H1 (cell line): ENCODE data around the gene RASSF4. TPM values are rescaled to one million over a fixed set of nuclear protein-coding genes. Genes with fewer than 3 reads are reported as not detected.

Source experiments
- CTCF ChIA-PET: fragments of 300-600 bp; sonication (Branson Sonifier 250); formaldehyde crosslinking; loops from one replicate; lab custom pipeline; 2021; ENCODE audit not compliant: partially characterized antibody; lab: Charles Lee
- POLR2A ChIA-PET: fragments of 300-600 bp; sonication (Branson Sonifier 250); formaldehyde crosslinking; loops from one replicate; lab custom pipeline; 2021; ENCODE audit warnings: inconsistent platforms; ENCODE audit not compliant: partially characterized antibody; lab: Charles Lee
- DNase-seq, 2 experiments: peaks; one replicate each; pipeline versions ENCODE4 v3.0.0 to v3.0.0-alpha.2; 2010 to 2022; ENCODE audit warnings: low spot score in 2 of 2, low read depth in 1 of 2, mixed read lengths in 1 of 2
- FAIRE-seq: peaks from 2 replicates; lab custom pipeline; 2011; peaks lifted over from hg19 to GRCh38; lab: Jason Lieb, UNC
- H2AFZ ChIP-seq: 2 replicates; pipeline ENCODE4 v1.8.1; 2012; ENCODE audit warnings: low read length, inconsistent platforms
- H2AK5ac ChIP-seq: 2 replicates; pipeline ENCODE4 v1.6.1; 2013; ENCODE audit warnings: low read depth, low read length
- H2BK120ac ChIP-seq: replicated peaks from 2 replicates; pipeline ENCODE3; 2013; ENCODE audit warnings: low read depth, low read length, inconsistent platforms
- H2BK12ac ChIP-seq: 2 replicates; pipeline ENCODE4 v1.6.1; 2013; ENCODE audit warnings: low read depth, low read length
- H2BK15ac ChIP-seq: 2 replicates; pipeline ENCODE4 v1.6.1; 2013; ENCODE audit warnings: low read length
- H2BK20ac ChIP-seq: 2 replicates; pipeline ENCODE4 v1.6.1; 2013; ENCODE audit warnings: low read length
- H2BK5ac ChIP-seq: 2 replicates; pipeline ENCODE4 v1.6.1; 2013; ENCODE audit warnings: low read depth, low read length
- H3K14ac ChIP-seq: 2 replicates; pipeline ENCODE4 v1.6.1; 2013; ENCODE audit warnings: inconsistent platforms; ENCODE audit not compliant: insufficient read length
- H3K18ac ChIP-seq: 2 replicates; pipeline ENCODE4 v1.6.1; 2013; ENCODE audit warnings: low read length; ENCODE audit errors: extremely low read depth
- H3K23ac ChIP-seq: 2 replicates; pipeline ENCODE4 v1.6.1; 2013; ENCODE audit warnings: inconsistent platforms; ENCODE audit not compliant: insufficient read length
- H3K23me2 ChIP-seq: 2 replicates; pipeline ENCODE4 v1.6.1; 2013; ENCODE audit warnings: low read depth, low read length
- H3K27ac ChIP-seq: 2 replicates; pipeline ENCODE4 v1.6.1; 2011; ENCODE audit warnings: low read depth, low read length, inconsistent platforms
- H3K27me3 ChIP-seq, 4 experiments: replicated peaks in 1 of 4; 1 replicate in 1 of 4; 2 replicates in 3 of 4; pipeline versions ENCODE4 v1.6.1 to v1.8.1; 2011 to 2013; ENCODE audit warnings: low read length in 3 of 4, mild to moderate bottlenecking in 3 of 4, inconsistent platforms in 2 of 4, mixed read lengths in 2 of 4, moderate library complexity in 1 of 4; ENCODE audit not compliant: control insufficient read depth in 3 of 4, insufficient read depth in 3 of 4; ENCODE audit errors: extremely low read depth in 1 of 4
- H3K36me3 ChIP-seq, 4 experiments: 2 replicates each; pipeline versions ENCODE4 v1.6.1 to v1.8.1; 2011 to 2013; ENCODE audit warnings: mild to moderate bottlenecking in 4 of 4, low read length in 3 of 4, moderate library complexity in 2 of 4, control low read depth in 1 of 4, inconsistent platforms in 1 of 4; ENCODE audit not compliant: insufficient read depth in 4 of 4, control insufficient read depth in 2 of 4
- H3K4ac ChIP-seq: replicated peaks from 2 replicates; pipeline ENCODE3; 2013; ENCODE audit warnings: low read length, low read depth, mixed read lengths, inconsistent platforms; ENCODE audit not compliant: insufficient read length
- H3K4me1 ChIP-seq, 4 experiments: replicated peaks in 1 of 4; 1 replicate in 1 of 4; 2 replicates in 3 of 4; pipeline versions ENCODE4 v1.6.1 to v1.8.1; 2011 to 2013; ENCODE audit warnings: low read length in 3 of 4, inconsistent platforms in 2 of 4, mixed read lengths in 1 of 4; ENCODE audit not compliant: insufficient read depth in 4 of 4, control insufficient read depth in 3 of 4
- H3K4me2 ChIP-seq, 2 experiments: 2 replicates each; pipeline versions ENCODE4 v1.6.1 to v1.8.1; 2011 to 2013; ENCODE audit warnings: low read depth in 2 of 2, low read length in 2 of 2, control low read depth in 1 of 2, inconsistent platforms in 1 of 2, mild to moderate bottlenecking in 1 of 2; ENCODE audit not compliant: insufficient read depth in 1 of 2
- H3K4me3 ChIP-seq, 4 experiments: fragments of 200-600, 300-600 bp in 1 of 4; sonication (generic), shearing (Covaris generic), sonication (Bioruptor Twin) in 1 of 4; 2 replicates each; pipeline versions ENCODE4 v1.5.1 to v1.8.1; 2011 to 2016; ENCODE audit warnings: low read length in 4 of 4, low read depth in 3 of 4, control low read depth in 2 of 4, inconsistent platforms in 2 of 4, mild to moderate bottlenecking in 2 of 4, mixed read lengths in 1 of 4, moderate library complexity in 1 of 4; ENCODE audit not compliant: insufficient read depth in 2 of 4; ENCODE audit errors: extremely low read depth in 1 of 4
- H3K56ac ChIP-seq: replicated peaks from 2 replicates; pipeline ENCODE3; 2013; ENCODE audit warnings: low read depth, mild to moderate bottlenecking, mixed read lengths, low read length, inconsistent platforms; ENCODE audit not compliant: insufficient read length
- H3K79me1 ChIP-seq: 2 replicates; pipeline ENCODE4 v1.6.1; 2013; ENCODE audit warnings: low read depth, low read length, control low read depth
- H3K79me2 ChIP-seq, 2 experiments: 2 replicates each; pipeline versions ENCODE4 v1.6.1 to v1.8.1; 2012 to 2013; ENCODE audit warnings: low read length in 2 of 2, mild to moderate bottlenecking in 2 of 2, inconsistent platforms in 1 of 2; ENCODE audit not compliant: insufficient read depth in 2 of 2, control insufficient read depth in 1 of 2
- H3K9ac ChIP-seq, 4 experiments: replicated peaks in 1 of 4; 1 replicate in 1 of 4; 2 replicates in 3 of 4; pipeline versions ENCODE4 v1.6.1 to v1.8.1; 2011 to 2013; ENCODE audit warnings: low read depth in 3 of 4, low read length in 3 of 4, control low read depth in 2 of 4, mild to moderate bottlenecking in 2 of 4, moderate library complexity in 2 of 4, inconsistent platforms in 1 of 4; ENCODE audit errors: extremely low read depth in 1 of 4
- H3K9me3 ChIP-seq, 2 experiments: 2 replicates each; pipeline versions ENCODE4 v1.6.1 to v1.8.1; 2012 to 2013; ENCODE audit warnings: mild to moderate bottlenecking in 2 of 2, moderate library complexity in 2 of 2, control low read depth in 1 of 2, inconsistent platforms in 1 of 2, low read depth in 1 of 2, low read length in 1 of 2, mixed read lengths in 1 of 2; ENCODE audit not compliant: insufficient read depth in 2 of 2
- H4K20me1 ChIP-seq, 2 experiments: replicated peaks in 1 of 2; 2 replicates each; pipeline versions ENCODE3 to v1.8.1; 2011 to 2013; ENCODE audit warnings: inconsistent platforms in 2 of 2, low read length in 2 of 2, mild to moderate bottlenecking in 1 of 2; ENCODE audit not compliant: insufficient read depth in 2 of 2, control insufficient read depth in 1 of 2
- H4K5ac ChIP-seq: 2 replicates; pipeline ENCODE4 v1.6.1; 2013; ENCODE audit warnings: low read length, low read depth, mixed read lengths, inconsistent platforms; ENCODE audit not compliant: insufficient read length
- H4K8ac ChIP-seq: 2 replicates; pipeline ENCODE4 v1.8.0; 2013; ENCODE audit warnings: mild to moderate bottlenecking, moderate library complexity, low read length, inconsistent platforms; ENCODE audit not compliant: insufficient read depth; ENCODE audit errors: extremely low read depth
- H4K91ac ChIP-seq: replicated peaks from 2 replicates; pipeline ENCODE3; 2013; ENCODE audit warnings: low read length, mixed read lengths, inconsistent platforms; ENCODE audit not compliant: insufficient read length
- CREB1 ChIP-seq: IDR thresholded peaks from 2 replicates; pipeline ENCODE4 v1.6.1; 2012; ENCODE audit warnings: inconsistent platforms
- KDM1A ChIP-seq: fragments of 200-600, 300-600 bp; sonication (generic); IDR thresholded peaks from 2 replicates; pipeline ENCODE4 v1.7.1; 2016; ENCODE audit warnings: mild to moderate bottlenecking, low read length, borderline replicate concordance
- WGBS, 2 experiments: shearing (Covaris generic) in 1 of 2; methylation state at CpG; one replicate each; pipeline versions ENCODE4 v1.1.6 to v1.1.7; 2013 to 2015; ENCODE audit warnings: low lambda C conversion rate in 2 of 2, mixed read lengths in 2 of 2, inconsistent platforms in 1 of 2, low coverage in 1 of 2, missing lambda C conversion rate in 1 of 2; ENCODE audit not compliant: insufficient replicate concordance in 2 of 2, insufficient coverage in 1 of 2, insufficient read length in 1 of 2; ENCODE audit errors: extremely low coverage in 1 of 2, missing lambda C conversion rate in 1 of 2; 5-methylcytosine and 5-hydroxymethylcytosine counted together
- polyA plus RNA-seq, 7 experiments: library from polyadenylated mRNA; depleted of rRNA in 3 of 7; stranded (reverse) in 5 of 7; unstranded in 2 of 7; fragments of >200 nt in 5 of 7; fragments of 200-250 nt in 2 of 7; gene quantifications; 1 replicate in 5 of 7; 2 replicates in 1 of 7; 4 replicates in 1 of 7; pipeline versions ENCODE4 v1.2.1 to v1.2.3, GENCODE V29; 2011 to 2013; ENCODE audit warnings: missing spikeins in 2 of 7, mixed read lengths in 2 of 7
- total RNA-seq: library from RNA; stranded (reverse); fragmentation: NEBNext Ultra II Directional; extraction: Animal tissue kit (Norgen Biotek cat#: 25700); gene quantifications from 2 replicates; pipeline ENCODE4 v1.2.1, GENCODE V29; 2021

The RASSF4 gene
- total and polyA plus RNA-seq, 2 of the 8 experiments (the other 6 are each of a cell fraction or from before 2014, with no cell fraction given) = 14.3 to 14.5 TPM

DNA sequence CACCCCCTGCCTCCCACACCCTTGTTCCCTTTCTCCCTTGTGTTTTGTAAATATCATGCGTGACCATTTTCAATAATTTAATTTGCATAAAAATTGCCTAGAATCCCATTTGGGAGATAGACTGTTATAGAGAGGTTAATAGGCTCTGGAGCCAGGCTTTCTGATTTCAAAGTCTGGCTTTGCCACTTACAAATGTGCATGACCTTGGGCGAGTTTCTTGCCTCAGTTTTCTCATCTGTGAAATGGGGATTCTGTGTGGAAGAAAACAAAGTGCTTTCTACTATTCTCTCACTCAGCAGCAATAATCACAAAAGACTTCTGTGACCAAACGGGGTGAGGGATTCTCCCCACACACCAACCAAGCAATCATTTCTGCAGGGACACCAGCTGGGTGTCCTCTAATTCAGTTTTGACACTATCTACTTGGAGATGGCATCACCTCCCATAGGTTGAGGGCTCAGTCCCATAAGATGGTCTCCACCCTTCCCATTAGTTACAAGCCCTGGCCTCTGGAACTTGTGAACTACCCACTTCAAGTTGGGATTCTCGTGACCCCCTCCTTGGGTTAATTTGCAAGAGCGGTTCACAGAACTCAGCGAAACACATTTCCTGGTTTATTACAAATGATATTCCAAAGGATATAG, 37.6 kb downstream of the RASSF4 start:
- Histone ChIP-seq H3K79me2 (peaks cover 0 to 11% of the 10 kb centered on the region in 2 experiments; a peak in 3 of 4 replicates), H4K91ac (no peak overlapping the region), H3K4ac (no peak overlapping the region), H3K27me3 (peaks cover 0 to 4% (median 4%) of the 10 kb centered on the region in 4 experiments; a peak in 6 of 7 replicates), H2AFZ (no peak overlapping the region), H4K8ac (no peak overlapping the region), H3K9ac (no peak overlapping the region), H2BK12ac (no peak overlapping the region), H3K4me2 (no peak overlapping the region), H3K36me3 (no peaks in the 10 kb centered on the region; a peak in 1 of 8 replicates), H3K27ac (no peak overlapping the region), H3K14ac (no peak overlapping the region), H2BK120ac (no peak overlapping the region), H3K23ac (no peak overlapping the region), H3K4me1 (peaks cover 2 to 14% (median 6%) of the 10 kb centered on the region in 4 experiments; a peak in 4 of 7 replicates), H3K79me1 (no peaks in the 10 kb centered on the region; the same call in 1 of the 2 replicates), H2BK5ac (no peak overlapping the region), H3K18ac (no peak overlapping the region), H4K5ac (no peak overlapping the region), H2BK15ac (no peak overlapping the region), H2AK5ac (no peak overlapping the region), H2BK20ac (no peak overlapping the region), H3K9me3 (no peaks in the 10 kb centered on the region), H3K56ac (no peak overlapping the region), H3K4me3 (no peak overlapping the region), H4K20me1 (no peaks in the 10 kb centered on the region), H3K23me2 (peaks cover 5% of the 10 kb centered on the region)
- ChIA-PET POLR2A (interaction anchor here (0.7 to 1.4 kb wide), 4 partner anchors 11 to 65 kb away, joined by 3 to 5 read pairs (median 4); no protein-coding TSS in a partner anchor), CTCF (interaction anchor here (1.3 kb wide), 1 partner anchor 64 kb away, joined by 5 read pairs; no protein-coding TSS in a partner anchor)
- no peak for FAIRE-seq
- DNase-seq = no peak
- WGBS, 2 experiments = 90% methylated on average over 6 of the region's 6 CpGs; no CpG with 5 or more reads in 1 of the 2 experiments
- no peak for TF ChIP-seq CREB1
- TF ChIP-seq KDM1A = peak; percentile 56; the same call in 1 of the 2 replicates
